H1 (cell line): ENCODE results near the gene SLC8A1. TPM values are rescaled to one million over a fixed set of nuclear protein-coding genes. Genes with fewer than 3 reads are reported as not detected.

ENCODE experiments used
- CTCF ChIA-PET: fragments of 300-600 bp; sonication (Branson Sonifier 250); formaldehyde crosslinking; loops from one replicate; lab custom pipeline; 2021; ENCODE audit not compliant: partially characterized antibody; lab: Charles Lee
- POLR2A ChIA-PET: fragments of 300-600 bp; sonication (Branson Sonifier 250); formaldehyde crosslinking; loops from one replicate; lab custom pipeline; 2021; ENCODE audit warnings: inconsistent platforms; ENCODE audit not compliant: partially characterized antibody; lab: Charles Lee
- DNase-seq, 2 experiments: peaks; one replicate each; pipeline versions ENCODE4 v3.0.0 to v3.0.0-alpha.2; 2010 to 2022; ENCODE audit warnings: low spot score in 2 of 2, low read depth in 1 of 2, mixed read lengths in 1 of 2
- FAIRE-seq: peaks from 2 replicates; lab custom pipeline; 2011; peaks lifted over from hg19 to GRCh38; lab: Jason Lieb, UNC
- H2AFZ ChIP-seq: 2 replicates; pipeline ENCODE4 v1.8.1; 2012; ENCODE audit warnings: low read length, inconsistent platforms
- H2AK5ac ChIP-seq: 2 replicates; pipeline ENCODE4 v1.6.1; 2013; ENCODE audit warnings: low read depth, low read length
- H2BK120ac ChIP-seq: replicated peaks from 2 replicates; pipeline ENCODE3; 2013; ENCODE audit warnings: low read depth, low read length, inconsistent platforms
- H2BK12ac ChIP-seq: 2 replicates; pipeline ENCODE4 v1.6.1; 2013; ENCODE audit warnings: low read depth, low read length
- H2BK15ac ChIP-seq: 2 replicates; pipeline ENCODE4 v1.6.1; 2013; ENCODE audit warnings: low read length
- H2BK20ac ChIP-seq: 2 replicates; pipeline ENCODE4 v1.6.1; 2013; ENCODE audit warnings: low read length
- H2BK5ac ChIP-seq: 2 replicates; pipeline ENCODE4 v1.6.1; 2013; ENCODE audit warnings: low read depth, low read length
- H3K14ac ChIP-seq: 2 replicates; pipeline ENCODE4 v1.6.1; 2013; ENCODE audit warnings: inconsistent platforms; ENCODE audit not compliant: insufficient read length
- H3K18ac ChIP-seq: 2 replicates; pipeline ENCODE4 v1.6.1; 2013; ENCODE audit warnings: low read length; ENCODE audit errors: extremely low read depth
- H3K23ac ChIP-seq: 2 replicates; pipeline ENCODE4 v1.6.1; 2013; ENCODE audit warnings: inconsistent platforms; ENCODE audit not compliant: insufficient read length
- H3K23me2 ChIP-seq: 2 replicates; pipeline ENCODE4 v1.6.1; 2013; ENCODE audit warnings: low read depth, low read length
- H3K27ac ChIP-seq: 2 replicates; pipeline ENCODE4 v1.6.1; 2011; ENCODE audit warnings: low read depth, low read length, inconsistent platforms
- H3K27me3 ChIP-seq, 4 experiments: replicated peaks in 1 of 4; 1 replicate in 1 of 4; 2 replicates in 3 of 4; pipeline versions ENCODE4 v1.6.1 to v1.8.1; 2011 to 2013; ENCODE audit warnings: low read length in 3 of 4, mild to moderate bottlenecking in 3 of 4, inconsistent platforms in 2 of 4, mixed read lengths in 2 of 4, moderate library complexity in 1 of 4; ENCODE audit not compliant: control insufficient read depth in 3 of 4, insufficient read depth in 3 of 4; ENCODE audit errors: extremely low read depth in 1 of 4
- H3K36me3 ChIP-seq, 4 experiments: 2 replicates each; pipeline versions ENCODE4 v1.6.1 to v1.8.1; 2011 to 2013; ENCODE audit warnings: mild to moderate bottlenecking in 4 of 4, low read length in 3 of 4, moderate library complexity in 2 of 4, control low read depth in 1 of 4, inconsistent platforms in 1 of 4; ENCODE audit not compliant: insufficient read depth in 4 of 4, control insufficient read depth in 2 of 4
- H3K4ac ChIP-seq: replicated peaks from 2 replicates; pipeline ENCODE3; 2013; ENCODE audit warnings: low read length, low read depth, mixed read lengths, inconsistent platforms; ENCODE audit not compliant: insufficient read length
- H3K4me1 ChIP-seq, 4 experiments: replicated peaks in 1 of 4; 1 replicate in 1 of 4; 2 replicates in 3 of 4; pipeline versions ENCODE4 v1.6.1 to v1.8.1; 2011 to 2013; ENCODE audit warnings: low read length in 3 of 4, inconsistent platforms in 2 of 4, mixed read lengths in 1 of 4; ENCODE audit not compliant: insufficient read depth in 4 of 4, control insufficient read depth in 3 of 4
- H3K4me2 ChIP-seq, 2 experiments: 2 replicates each; pipeline versions ENCODE4 v1.6.1 to v1.8.1; 2011 to 2013; ENCODE audit warnings: low read depth in 2 of 2, low read length in 2 of 2, control low read depth in 1 of 2, inconsistent platforms in 1 of 2, mild to moderate bottlenecking in 1 of 2; ENCODE audit not compliant: insufficient read depth in 1 of 2
- H3K4me3 ChIP-seq, 4 experiments: fragments of 200-600, 300-600 bp in 1 of 4; sonication (generic), shearing (Covaris generic), sonication (Bioruptor Twin) in 1 of 4; 2 replicates each; pipeline versions ENCODE4 v1.5.1 to v1.8.1; 2011 to 2016; ENCODE audit warnings: low read length in 4 of 4, low read depth in 3 of 4, control low read depth in 2 of 4, inconsistent platforms in 2 of 4, mild to moderate bottlenecking in 2 of 4, mixed read lengths in 1 of 4, moderate library complexity in 1 of 4; ENCODE audit not compliant: insufficient read depth in 2 of 4; ENCODE audit errors: extremely low read depth in 1 of 4
- H3K56ac ChIP-seq: replicated peaks from 2 replicates; pipeline ENCODE3; 2013; ENCODE audit warnings: low read depth, mild to moderate bottlenecking, mixed read lengths, low read length, inconsistent platforms; ENCODE audit not compliant: insufficient read length
- H3K79me1 ChIP-seq: 2 replicates; pipeline ENCODE4 v1.6.1; 2013; ENCODE audit warnings: low read depth, low read length, control low read depth
- H3K79me2 ChIP-seq, 2 experiments: 2 replicates each; pipeline versions ENCODE4 v1.6.1 to v1.8.1; 2012 to 2013; ENCODE audit warnings: low read length in 2 of 2, mild to moderate bottlenecking in 2 of 2, inconsistent platforms in 1 of 2; ENCODE audit not compliant: insufficient read depth in 2 of 2, control insufficient read depth in 1 of 2
- H3K9ac ChIP-seq, 4 experiments: replicated peaks in 1 of 4; 1 replicate in 1 of 4; 2 replicates in 3 of 4; pipeline versions ENCODE4 v1.6.1 to v1.8.1; 2011 to 2013; ENCODE audit warnings: low read depth in 3 of 4, low read length in 3 of 4, control low read depth in 2 of 4, mild to moderate bottlenecking in 2 of 4, moderate library complexity in 2 of 4, inconsistent platforms in 1 of 4; ENCODE audit errors: extremely low read depth in 1 of 4
- H3K9me3 ChIP-seq, 2 experiments: 2 replicates each; pipeline versions ENCODE4 v1.6.1 to v1.8.1; 2012 to 2013; ENCODE audit warnings: mild to moderate bottlenecking in 2 of 2, moderate library complexity in 2 of 2, control low read depth in 1 of 2, inconsistent platforms in 1 of 2, low read depth in 1 of 2, low read length in 1 of 2, mixed read lengths in 1 of 2; ENCODE audit not compliant: insufficient read depth in 2 of 2
- H4K20me1 ChIP-seq, 2 experiments: replicated peaks in 1 of 2; 2 replicates each; pipeline versions ENCODE3 to v1.8.1; 2011 to 2013; ENCODE audit warnings: inconsistent platforms in 2 of 2, low read length in 2 of 2, mild to moderate bottlenecking in 1 of 2; ENCODE audit not compliant: insufficient read depth in 2 of 2, control insufficient read depth in 1 of 2
- H4K5ac ChIP-seq: 2 replicates; pipeline ENCODE4 v1.6.1; 2013; ENCODE audit warnings: low read length, low read depth, mixed read lengths, inconsistent platforms; ENCODE audit not compliant: insufficient read length
- H4K8ac ChIP-seq: 2 replicates; pipeline ENCODE4 v1.8.0; 2013; ENCODE audit warnings: mild to moderate bottlenecking, moderate library complexity, low read length, inconsistent platforms; ENCODE audit not compliant: insufficient read depth; ENCODE audit errors: extremely low read depth
- H4K91ac ChIP-seq: replicated peaks from 2 replicates; pipeline ENCODE3; 2013; ENCODE audit warnings: low read length, mixed read lengths, inconsistent platforms; ENCODE audit not compliant: insufficient read length
- ASH2L ChIP-seq: fragments of 200-600, 300-600 bp; sonication (generic); IDR thresholded peaks from one replicate; pipeline ENCODE4 v1.7.1; 2017; ENCODE audit warnings: low read length
- HDAC6 ChIP-seq: IDR thresholded peaks from one replicate; pipeline ENCODE4 v1.7.1; 2012; ENCODE audit warnings: low read depth, mild to moderate bottlenecking, inconsistent platforms, low read length, moderate library complexity
- WGBS, 2 experiments: shearing (Covaris generic) in 1 of 2; methylation state at CpG; one replicate each; pipeline versions ENCODE4 v1.1.6 to v1.1.7; 2013 to 2015; ENCODE audit warnings: low lambda C conversion rate in 2 of 2, mixed read lengths in 2 of 2, inconsistent platforms in 1 of 2, low coverage in 1 of 2, missing lambda C conversion rate in 1 of 2; ENCODE audit not compliant: insufficient replicate concordance in 2 of 2, insufficient coverage in 1 of 2, insufficient read length in 1 of 2; ENCODE audit errors: extremely low coverage in 1 of 2, missing lambda C conversion rate in 1 of 2; 5-methylcytosine and 5-hydroxymethylcytosine counted together
- polyA plus RNA-seq, 7 experiments: library from polyadenylated mRNA; depleted of rRNA in 3 of 7; stranded (reverse) in 5 of 7; unstranded in 2 of 7; fragments of >200 nt in 5 of 7; fragments of 200-250 nt in 2 of 7; gene quantifications; 1 replicate in 5 of 7; 2 replicates in 1 of 7; 4 replicates in 1 of 7; pipeline versions ENCODE4 v1.2.1 to v1.2.3, GENCODE V29; 2011 to 2013; ENCODE audit warnings: missing spikeins in 2 of 7, mixed read lengths in 2 of 7
- total RNA-seq: library from RNA; stranded (reverse); fragmentation: NEBNext Ultra II Directional; extraction: Animal tissue kit (Norgen Biotek cat#: 25700); gene quantifications from 2 replicates; pipeline ENCODE4 v1.2.1, GENCODE V29; 2021

Gene SLC8A1
- total and polyA plus RNA-seq, 2 of the 8 experiments (the other 6 are each of a cell fraction or from before 2014, with no cell fraction given): 0.68 to 3.6 TPM

GRCh38 chr2:40440835-40441234 lies 11.1 kb downstream of the SLC8A1 start:
- Histone ChIP-seq H4K5ac (no peak overlapping the region), H3K79me2 (no peaks in the 10 kb centered on the region), H3K27ac (no peak overlapping the region), H2AFZ (no peak overlapping the region), H3K4ac (no peak overlapping the region), H3K79me1 (no peaks in the 10 kb centered on the region), H2BK20ac (no peak overlapping the region), H2BK5ac (no peak overlapping the region), H3K23ac (no peak overlapping the region), H3K4me3 (no peak overlapping the region), H3K4me2 (no peak overlapping the region), H2BK12ac (no peak overlapping the region), H4K8ac (no peak overlapping the region), H3K23me2 (no peaks in the 10 kb centered on the region), H4K20me1 (no peaks in the 10 kb centered on the region), H3K4me1 (peaks cover 0 to 4% (median 0%) of the 10 kb centered on the region in 4 experiments; a peak in 1 of 7 replicates), H3K27me3 (no peaks in the 10 kb centered on the region), H2AK5ac (no peak overlapping the region), H2BK15ac (no peak overlapping the region), H3K18ac (no peak overlapping the region), H3K9me3 (no peaks in the 10 kb centered on the region), H3K36me3 (no peaks in the 10 kb centered on the region), H3K14ac (no peak overlapping the region), H3K9ac (no peak overlapping the region), H3K56ac (no peak overlapping the region), H4K91ac (no peak overlapping the region), H2BK120ac (no peak overlapping the region)
- WGBS, 2 experiments: 95% methylated on average over 1 of the region's 1 CpG; no CpG with 5 or more reads in 1 of the 2 experiments
- FAIRE-seq (no peak), DNase-seq (no peak)
- POLR2A ChIA-PET: no interaction called here
- CTCF ChIA-PET: interaction anchor here (1.1 kb wide), 1 partner anchor 8 kb away, joined by 6 read pairs; no protein-coding TSS in a partner anchor
- TF ChIP-seq HDAC6 (no peak), ASH2L (no peak)
